ENCODE data around the gene RALBP1. TPM values are rescaled to one million over a fixed set of nuclear protein-coding genes. Genes with fewer than 3 reads are reported as not detected.

RALBP1 gene
- total and polyA plus RNA-seq, 2 experiments from 2014 or later: 33.5 to 68.0 TPM

GRCh38 chr18:9563331-9563730 is 88.0 kb downstream of the RALBP1 start:
- no peak for DNase-seq (ENCODE audit: low read depth in 1 of 2, low spot score in 1 of 2)

GRCh38 chr18:9565407-9565806 is 90.1 kb downstream of the RALBP1 start:
- no peaks in the 10 kb centered on the region for H3K9me3 ChIP-seq (ENCODE audit: low read depth)
- no peak overlapping the region for H3K27ac ChIP-seq
- DNase-seq (ENCODE audit: low read depth in 1 of 2, low spot score in 1 of 2): no peak
- H3K36me3 ChIP-seq: peaks cover 51% of the 10 kb centered on the region
- no peaks in the 10 kb centered on the region for H3K27me3 ChIP-seq
- no peaks in the 10 kb centered on the region for H3K4me1 ChIP-seq (ENCODE audit: low read depth)
- no peak for TF ChIP-seq CTCF (IDR thresholded peaks at IDR 0.05; ENCODE audit: low read depth, low read length)
- no peak overlapping the region for H3K4me3 ChIP-seq

More at GRCh38 chr18:9563331-9563730, 88.0 kb downstream of the RALBP1 start:
- H3K36me3 ChIP-seq: peaks cover 56% of the 10 kb centered on the region
- no peaks in the 10 kb centered on the region for H3K9me3 ChIP-seq (ENCODE audit: low read depth)
- TF ChIP-seq CTCF (IDR thresholded peaks at IDR 0.05; ENCODE audit: low read depth, low read length): no peak
- H3K4me1 ChIP-seq (ENCODE audit: low read depth): no peaks in the 10 kb centered on the region
- H3K4me3 ChIP-seq: no peak overlapping the region
- H3K27me3 ChIP-seq: no peaks in the 10 kb centered on the region
- H3K27ac ChIP-seq: no peak overlapping the region

- Histone ChIP-seq H3K27me3 (no peaks in the 10 kb centered on the region), H3K4me3 (no peak overlapping the region), H3K27ac (no peak overlapping the region), H3K4me1 (ENCODE audit: low read depth) (no peaks in the 10 kb centered on the region), H3K9me3 (ENCODE audit: low read depth) (no peaks in the 10 kb centered on the region), H3K36me3 (peaks cover 47% of the 10 kb centered on the region)
- no peak for DNase-seq (ENCODE audit: low read depth in 1 of 2, low spot score in 1 of 2)
- no peak for TF ChIP-seq CTCF (IDR thresholded peaks at IDR 0.05; ENCODE audit: low read depth, low read length)
Observed at GRCh38 chr18:9568186-9568585, 92.9 kb downstream of the RALBP1 start.

GRCh38 chr18:9569178-9569577 is 93.9 kb downstream of the RALBP1 start:
- no peaks in the 10 kb centered on the region for H3K27me3 ChIP-seq
- DNase-seq (ENCODE audit: low read depth in 1 of 2, low spot score in 1 of 2): no peak
- no peak overlapping the region for H3K4me3 ChIP-seq
- no peak overlapping the region for H3K27ac ChIP-seq
- no peaks in the 10 kb centered on the region for H3K4me1 ChIP-seq (ENCODE audit: low read depth)
- no peaks in the 10 kb centered on the region for H3K9me3 ChIP-seq (ENCODE audit: low read depth)
- H3K36me3 ChIP-seq: peaks cover 42% of the 10 kb centered on the region
- no peak for TF ChIP-seq CTCF (IDR thresholded peaks at IDR 0.05; ENCODE audit: low read depth, low read length)

- H3K27ac ChIP-seq: no peak overlapping the region
- H3K9me3 ChIP-seq (ENCODE audit: low read depth): no peaks in the 10 kb centered on the region
- no peaks in the 10 kb centered on the region for H3K4me1 ChIP-seq (ENCODE audit: low read depth)
- no peak overlapping the region for H3K4me3 ChIP-seq
- no peak for TF ChIP-seq CTCF (IDR thresholded peaks at IDR 0.05; ENCODE audit: low read depth, low read length)
- no peak for DNase-seq (ENCODE audit: low read depth in 1 of 2, low spot score in 1 of 2)
- no peaks in the 10 kb centered on the region for H3K27me3 ChIP-seq
- peaks cover 49% of the 10 kb centered on the region for H3K36me3 ChIP-seq
Observed at GRCh38 chr18:9570255-9570654, 94.9 kb downstream of the RALBP1 start.

GRCh38 chr18:9571546-9571945 is 96.2 kb downstream of the RALBP1 start:
- H3K9me3 ChIP-seq (ENCODE audit: low read depth): no peaks in the 10 kb centered on the region
- no peak for DNase-seq (ENCODE audit: low read depth in 1 of 2, low spot score in 1 of 2)
- H3K36me3 ChIP-seq: peaks cover 51% of the 10 kb centered on the region
- no peak overlapping the region for H3K27ac ChIP-seq
- TF ChIP-seq CTCF (IDR thresholded peaks at IDR 0.05; ENCODE audit: low read depth, low read length): no peak
- H3K27me3 ChIP-seq: no peaks in the 10 kb centered on the region
- peaks cover 4% of the 10 kb centered on the region for H3K4me1 ChIP-seq (ENCODE audit: low read depth)
- H3K4me3 ChIP-seq: no peak overlapping the region
